Measurements from ENCODE around the gene ATCAY. TPM values are rescaled to one million over a fixed set of nuclear protein-coding genes. Genes with fewer than 3 reads are reported as not detected.

Gene ATCAY
- polyA plus RNA-seq, 10 donors: 0.16 to 1.4 (median 0.71) TPM

DNA sequence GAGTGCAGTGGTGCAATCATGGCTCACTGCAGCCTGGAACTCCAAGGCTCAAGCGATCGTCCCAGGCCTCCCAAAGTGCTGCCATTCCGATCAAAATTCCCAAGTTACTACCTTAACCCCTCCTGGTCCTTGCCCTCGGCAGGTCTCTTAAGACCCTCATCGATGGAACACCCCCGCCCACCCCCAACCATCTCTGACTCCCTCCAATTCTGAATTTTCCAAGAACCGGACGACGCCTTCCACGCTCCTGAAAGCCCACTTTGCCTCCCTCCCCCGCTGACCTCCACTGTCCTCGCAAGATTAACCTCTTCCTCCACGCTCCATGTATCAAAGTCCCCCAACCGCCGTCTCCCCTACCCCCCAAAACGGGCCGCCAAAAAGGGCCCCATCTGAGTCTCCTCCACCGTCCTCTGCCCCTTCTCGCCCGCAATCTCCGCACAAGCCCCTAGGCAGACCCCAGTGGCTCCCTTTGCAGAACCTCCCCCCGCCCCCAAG lies 89.9 kb downstream of the ATCAY start:
- no peak for DNase-seq

DNA sequence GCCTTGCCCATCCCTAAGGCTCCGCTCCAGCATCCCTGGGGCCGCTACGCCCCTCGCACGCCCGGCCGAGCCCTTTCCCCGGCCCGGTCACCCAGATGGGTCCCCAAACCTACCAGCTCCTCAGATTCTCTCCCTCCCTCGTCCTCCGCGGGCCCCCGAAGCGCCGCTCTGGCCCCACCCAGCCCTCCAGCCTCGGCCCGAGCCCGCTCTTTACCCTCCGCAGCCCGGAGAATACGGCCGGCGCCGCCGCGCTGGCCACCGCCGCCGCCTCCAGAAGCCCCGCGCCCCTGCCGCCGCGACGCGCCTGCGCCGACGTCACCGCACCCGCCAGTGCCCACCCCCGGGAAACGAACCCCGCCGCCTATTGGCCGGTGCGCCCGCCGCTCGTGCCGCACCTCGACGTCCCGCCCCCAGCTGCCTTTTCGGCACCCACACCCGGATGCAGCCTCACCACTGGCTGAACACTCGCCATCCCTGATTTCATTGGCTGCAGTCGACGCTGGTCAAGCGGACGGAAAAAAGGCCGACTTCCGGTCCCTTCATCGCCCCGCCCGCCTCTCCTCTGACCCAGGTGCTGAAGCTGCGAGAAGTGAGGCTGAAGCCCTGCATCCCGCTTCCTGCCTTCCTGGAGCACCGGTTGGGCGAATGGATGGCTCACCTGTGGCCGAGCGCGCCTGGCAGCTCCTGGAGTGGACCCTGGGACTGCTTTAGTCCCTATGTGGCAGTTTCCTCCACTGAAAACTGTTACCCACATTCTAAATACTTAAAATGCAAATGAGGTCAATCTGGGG lies 90.5 kb downstream of the ATCAY start, which contains the start of gene DAPK3:
DAPK3 (minus strand) TSS at position 292 of the 791 bp plus-strand sequence. CDS start 1,364 bp downstream, outside the sequence.
- peak; percentile 98 to 99 (median 98) for DNase-seq

DNA sequence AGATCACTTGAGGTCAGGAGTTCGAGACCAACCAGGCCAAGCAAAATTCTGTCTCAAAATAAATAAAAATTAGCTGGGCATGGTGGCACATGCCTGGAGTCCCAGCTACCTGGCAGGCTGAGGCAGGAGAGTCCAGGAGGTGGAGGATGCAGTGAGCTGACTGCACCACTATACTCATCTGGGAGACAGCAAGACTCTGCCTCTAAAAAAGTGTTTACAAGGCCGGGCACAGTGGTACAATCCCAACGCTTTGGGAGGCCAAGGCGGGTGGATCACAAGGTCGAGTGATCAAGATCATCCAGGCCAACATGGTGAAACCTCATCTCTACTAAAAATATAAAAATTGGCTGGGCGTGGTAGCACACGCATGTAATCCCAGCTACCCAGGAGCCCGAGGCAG lies 94.7 kb downstream of the ATCAY start:
- no peak for DNase-seq

- DNase-seq: no peak
Measured at GRCh38 chr19:3975637-3976087, 95.2 kb downstream of the ATCAY start.

GRCh38 chr19:3976495-3977241 lies 96.2 kb downstream of the ATCAY start:
- DNase-seq: no peak

Other genes starting within 250 kb of the ATCAY start
- 10 to 100 TPM; 16.4 to 25.5 (median 20.7) TPM for gene PIP5K1C, start 180.2 kb upstream of the ATCAY start, polyA plus RNA-seq (ENCODE audit: insufficient read length in 10 of 10)
- gene TJP3, start 172.3 kb upstream of the ATCAY start, polyA plus RNA-seq (ENCODE audit: insufficient read length in 10 of 10): 1 to 10 TPM in 1 of 10 donors, under 1 TPM in 8, not detected in 1; 0.44 to 1.1 (median 0.62) TPM
- gene APBA3, start 119.0 kb upstream of the ATCAY start, polyA plus RNA-seq (ENCODE audit: insufficient read length in 10 of 10): 10 to 100 TPM in 9 of 10 donors, 1 to 10 TPM in 1; 9.3 to 14.2 (median 11.8) TPM
- 10 to 100 TPM; 16.5 to 32.1 (median 26.9) TPM for gene MRPL54, start 118.0 kb upstream of the ATCAY start, polyA plus RNA-seq (ENCODE audit: insufficient read length in 10 of 10)
- under 1 TPM in 1 of 10 donors, not detected in 9; 0.07 TPM for gene RAX2, start 108.5 kb upstream of the ATCAY start, polyA plus RNA-seq (ENCODE audit: insufficient read length in 10 of 10)
- 1 to 10 TPM in 7 of 10 donors, under 1 TPM in 3; 0.31 to 2.1 (median 1.1) TPM for gene MATK, start 94.3 kb upstream of the ATCAY start, polyA plus RNA-seq (ENCODE audit: insufficient read length in 10 of 10)
- under 1 TPM in 4 of 10 donors, not detected in 6; 0.27 to 0.52 (median 0.29) TPM for gene ZFR2, start 11.6 kb upstream of the ATCAY start, polyA plus RNA-seq (ENCODE audit: insufficient read length in 10 of 10)
- 100 to 1,000 TPM; 180 to 275 (median 255) TPM for gene NMRK2, start 52.4 kb downstream of the ATCAY start, polyA plus RNA-seq (ENCODE audit: insufficient read length in 10 of 10)
- gene DAPK3, start 90.4 kb downstream of the ATCAY start, polyA plus RNA-seq (ENCODE audit: insufficient read length in 10 of 10): 10 to 100 TPM; 58.5 to 94.5 (median 69.4) TPM
- gene EEF2, start 104.8 kb downstream of the ATCAY start, polyA plus RNA-seq (ENCODE audit: insufficient read length in 10 of 10): 1,000 to 10,000 TPM; 1,953 to 2,867 (median 2,548) TPM
- gene PIAS4, start 127.1 kb downstream of the ATCAY start, polyA plus RNA-seq (ENCODE audit: insufficient read length in 10 of 10): 10 to 100 TPM; 15.4 to 28.9 (median 22.2) TPM
- gene ZBTB7A, start 186.2 kb downstream of the ATCAY start, polyA plus RNA-seq (ENCODE audit: insufficient read length in 10 of 10): 1 to 10 TPM; 5.4 to 9.0 (median 8.0) TPM
- gene MAP2K2, start 243.4 kb downstream of the ATCAY start, polyA plus RNA-seq (ENCODE audit: insufficient read length in 10 of 10): 100 to 1,000 TPM in 8 of 10 donors, 10 to 100 TPM in 2; 84.4 to 117 (median 107) TPM